ENCODE data around the gene GSE1. TPM values are rescaled to one million over a fixed set of nuclear protein-coding genes. Genes with fewer than 3 reads are reported as not detected.

Gene GSE1
- polyA plus RNA-seq, 1 donor (not counting 4 experiments of a cell fraction or from before 2014, with no cell fraction given): 5.0 TPM

DNA sequence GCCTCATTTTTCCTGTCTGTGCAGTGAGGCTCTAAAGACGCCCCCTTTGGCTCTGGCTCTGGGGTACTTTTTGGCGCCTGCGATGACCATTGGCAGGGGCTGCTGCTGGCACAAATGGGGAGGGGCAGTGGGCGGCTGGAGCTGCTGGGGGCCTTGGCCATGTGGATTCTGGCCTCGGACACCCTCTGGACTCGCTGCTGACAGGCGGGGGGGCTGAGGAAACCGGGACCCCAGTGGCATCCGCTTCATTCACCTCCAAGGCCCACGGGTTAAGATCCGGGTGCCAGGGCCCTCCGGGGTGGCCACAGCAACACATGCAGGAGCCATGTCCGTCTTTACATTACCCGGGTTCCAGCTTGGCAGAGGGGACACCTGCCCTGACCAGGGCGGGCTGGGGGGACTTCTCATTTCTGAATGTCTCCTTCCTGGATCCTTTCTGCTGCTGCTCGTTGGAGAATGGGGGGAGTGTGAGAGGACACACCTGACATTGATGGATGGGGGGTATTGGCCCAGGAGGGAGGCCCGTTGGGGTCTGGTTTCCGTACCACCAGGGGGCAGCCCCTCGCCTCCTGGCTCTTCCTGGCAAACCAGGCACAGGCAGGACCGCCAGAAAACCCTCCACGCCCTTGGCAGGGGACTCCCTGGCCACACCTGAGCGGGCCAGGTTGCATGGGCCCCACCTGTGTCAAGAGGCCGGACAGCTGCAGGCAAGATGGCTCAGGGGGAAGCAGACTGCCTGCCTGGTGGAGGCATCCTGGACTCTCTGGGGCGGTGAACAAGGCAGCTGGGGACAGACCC lies 21.8 kb downstream of the GSE1 start:
- H3K36me3 ChIP-seq (ENCODE audit: control insufficient read depth in 2 of 2, extremely low read depth in 1 of 2, insufficient read depth in 2 of 2, low read length in 2 of 2): peaks cover 0 to 4% of the 10 kb centered on the region in 2 experiments
- H3K79me2 ChIP-seq (ENCODE audit: control insufficient read depth, insufficient read depth, low read length): no peaks in the 10 kb centered on the region
- peaks cover 20% of the 10 kb centered on the region for H3K4me1 ChIP-seq (ENCODE audit: control insufficient read depth, extremely low read depth, insufficient read depth, low read length)
- H3K27ac ChIP-seq (ENCODE audit: control insufficient read depth, insufficient read depth, low read length): no peak overlapping the region
- peak overlapping the region; percentile 53 for H2AFZ ChIP-seq (ENCODE audit: control insufficient read depth, low read length)
- peak overlapping the region; percentile 22 for H3K9ac ChIP-seq (ENCODE audit: control insufficient read depth, extremely low read depth, insufficient read depth, low read length)
- no peak overlapping the region for H3K4me3 ChIP-seq (ENCODE audit: control insufficient read depth in 2 of 3, extremely low read depth in 1 of 3, insufficient read depth in 2 of 3, low read depth in 1 of 3, low read length in 3 of 3)
- DNase-seq (ENCODE audit: low read depth, low spot score) (no peak), FAIRE-seq (no peak)
- H3K9me3 ChIP-seq (ENCODE audit: control insufficient read depth, low read depth, low read length): no peaks in the 10 kb centered on the region
- dilution Hi-C loops (cut with MboI; ENCODE audit: extremely low pct_ligation_motif_present, low sequenced_read_pairs): no loop called here
- H3K9me1 ChIP-seq (ENCODE audit: control insufficient read depth, extremely low read depth, insufficient read depth, low read length): no peaks in the 10 kb centered on the region
- H3K27me3 ChIP-seq (ENCODE audit: control insufficient read depth, extremely low read depth, insufficient read depth, low read length): peaks cover 2% of the 10 kb centered on the region
- peak overlapping the region; percentile 16 for H3K4me2 ChIP-seq (ENCODE audit: control insufficient read depth, extremely low read depth, insufficient read depth, low read depth, low read length)
- no peak for TF ChIP-seq EZH2 (IDR thresholded peaks at IDR 0.05; ENCODE audit: low read length)
- TF ChIP-seq, protein P1, sequence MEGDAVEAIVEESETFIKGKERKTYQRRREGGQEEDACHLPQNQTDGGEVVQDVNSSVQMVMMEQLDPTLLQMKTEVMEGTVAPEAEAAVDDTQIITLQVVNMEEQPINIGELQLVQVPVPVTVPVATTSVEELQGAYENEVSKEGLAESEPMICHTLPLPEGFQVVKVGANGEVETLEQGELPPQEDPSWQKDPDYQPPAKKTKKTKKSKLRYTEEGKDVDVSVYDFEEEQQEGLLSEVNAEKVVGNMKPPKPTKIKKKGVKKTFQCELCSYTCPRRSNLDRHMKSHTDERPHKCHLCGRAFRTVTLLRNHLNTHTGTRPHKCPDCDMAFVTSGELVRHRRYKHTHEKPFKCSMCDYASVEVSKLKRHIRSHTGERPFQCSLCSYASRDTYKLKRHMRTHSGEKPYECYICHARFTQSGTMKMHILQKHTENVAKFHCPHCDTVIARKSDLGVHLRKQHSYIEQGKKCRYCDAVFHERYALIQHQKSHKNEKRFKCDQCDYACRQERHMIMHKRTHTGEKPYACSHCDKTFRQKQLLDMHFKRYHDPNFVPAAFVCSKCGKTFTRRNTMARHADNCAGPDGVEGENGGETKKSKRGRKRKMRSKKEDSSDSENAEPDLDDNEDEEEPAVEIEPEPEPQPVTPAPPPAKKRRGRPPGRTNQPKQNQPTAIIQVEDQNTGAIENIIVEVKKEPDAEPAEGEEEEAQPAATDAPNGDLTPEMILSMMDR (optimal IDR thresholded peaks at IDR 0.05 in 1 of 3, IDR thresholded peaks at IDR 0.05 in 1 of 3, conservative IDR thresholded peaks at IDR 0.05 in 1 of 3; ENCODE audit: extremely low read depth in 1 of 3, insufficient read depth in 2 of 3, low read length in 3 of 3): peak; percentile 30 to 49 (median 37)
- no peaks in the 10 kb centered on the region for H4K20me1 ChIP-seq (ENCODE audit: control insufficient read depth, extremely low read depth, insufficient read depth, low read length)

DNA sequence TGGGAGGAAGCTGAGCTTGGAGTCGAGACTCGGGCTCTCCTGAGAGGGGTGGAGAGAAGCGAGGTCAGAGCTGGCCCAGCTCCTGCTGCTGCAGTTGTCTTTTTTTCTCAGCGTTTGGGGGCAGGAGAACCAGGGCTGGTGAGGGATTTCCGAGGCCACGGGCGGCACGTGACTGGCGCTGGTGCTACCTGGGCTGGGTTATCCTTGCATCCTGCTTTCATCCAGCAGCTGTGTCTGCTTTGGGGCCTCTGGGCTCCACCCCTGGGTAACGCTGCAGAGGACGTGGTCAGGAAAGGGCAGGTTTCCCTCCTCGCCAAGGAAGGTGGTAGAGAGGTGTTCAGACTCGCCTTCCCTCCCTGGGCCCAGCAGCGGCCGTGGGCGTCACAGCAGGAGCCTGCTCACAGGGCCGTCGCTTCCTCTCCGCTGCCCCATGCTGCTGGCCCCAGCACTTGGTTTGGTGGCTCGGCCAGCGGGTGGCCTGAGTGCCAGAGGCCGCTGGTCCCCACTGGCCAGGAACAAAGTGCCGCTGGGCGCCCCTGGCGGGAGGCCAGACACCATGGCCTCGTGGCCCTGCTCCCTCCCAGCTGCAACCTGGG lies 22.5 kb downstream of the GSE1 start:
- Histone ChIP-seq H3K36me3 (ENCODE audit: control insufficient read depth in 2 of 2, extremely low read depth in 1 of 2, insufficient read depth in 2 of 2, low read length in 2 of 2) (peaks cover 0 to 4% of the 10 kb centered on the region in 2 experiments), H2AFZ (ENCODE audit: control insufficient read depth, low read length) (peak overlapping the region; percentile 53), H3K9me1 (ENCODE audit: control insufficient read depth, extremely low read depth, insufficient read depth, low read length) (no peaks in the 10 kb centered on the region), H4K20me1 (ENCODE audit: control insufficient read depth, extremely low read depth, insufficient read depth, low read length) (no peaks in the 10 kb centered on the region), H3K4me1 (ENCODE audit: control insufficient read depth, extremely low read depth, insufficient read depth, low read length) (peaks cover 21% of the 10 kb centered on the region), H3K27ac (ENCODE audit: control insufficient read depth, insufficient read depth, low read length) (no peak overlapping the region), H3K9ac (ENCODE audit: control insufficient read depth, extremely low read depth, insufficient read depth, low read length) (peak overlapping the region; percentile 22), H3K79me2 (ENCODE audit: control insufficient read depth, insufficient read depth, low read length) (no peaks in the 10 kb centered on the region), H3K4me2 (ENCODE audit: control insufficient read depth, extremely low read depth, insufficient read depth, low read depth, low read length) (peak overlapping the region; percentile 22), H3K9me3 (ENCODE audit: control insufficient read depth, low read depth, low read length) (no peaks in the 10 kb centered on the region), H3K27me3 (ENCODE audit: control insufficient read depth, extremely low read depth, insufficient read depth, low read length) (peaks cover 9% of the 10 kb centered on the region), H3K4me3 (ENCODE audit: control insufficient read depth in 2 of 3, extremely low read depth in 1 of 3, insufficient read depth in 2 of 3, low read depth in 1 of 3, low read length in 3 of 3) (no peak overlapping the region)
- FAIRE-seq (peak; percentile 78), DNase-seq (ENCODE audit: low read depth, low spot score) (no peak)
- dilution Hi-C loops (cut with MboI; ENCODE audit: extremely low pct_ligation_motif_present, low sequenced_read_pairs): no loop called here
- TF ChIP-seq EZH2 (IDR thresholded peaks at IDR 0.05; ENCODE audit: low read length): no peak
- TF ChIP-seq, protein P1 (optimal IDR thresholded peaks at IDR 0.05 in 1 of 3, IDR thresholded peaks at IDR 0.05 in 1 of 3, conservative IDR thresholded peaks at IDR 0.05 in 1 of 3; ENCODE audit: extremely low read depth in 1 of 3, insufficient read depth in 2 of 3, low read length in 3 of 3): no peak

Measured in keratinocyte (primary cell).